Neural cell (in vitro differentiated cells): ENCODE measurements around the gene SCTR. TPM values are rescaled to one million over a fixed set of nuclear protein-coding genes. Genes with fewer than 3 reads are reported as not detected.

Experiments used
- H2AFZ ChIP-seq: fragments of 200-600, 300-800 bp; sonication (generic), shearing (Covaris generic); 2 replicates; pipeline ENCODE4 v1.6.0; 2014; ENCODE audit warnings: low read depth, mild to moderate bottlenecking, antibody characterized with exemption, low read length, moderate library complexity
- H3F3A ChIP-seq: fragments of 200-600 bp; shearing (Covaris generic); 2 replicates; pipeline ENCODE4 v1.6.1; 2016; ENCODE audit warnings: mild to moderate bottlenecking, moderate library complexity, mixed read lengths, antibody characterized with exemption, low read length; ENCODE audit not compliant: insufficient read depth, poor library complexity, severe bottlenecking
- H3K27ac ChIP-seq: fragments of 200-600, 300-800 bp; sonication (generic), shearing (Covaris generic); 2 replicates; pipeline ENCODE4 v1.5.1; 2014; ENCODE audit warnings: mild to moderate bottlenecking, low read length, moderate library complexity
- H3K27me3 ChIP-seq: fragments of 300-800, 200-600 bp; sonication (generic), shearing (Covaris generic); 2 replicates; pipeline ENCODE4 v1.6.0; 2014; ENCODE audit warnings: mild to moderate bottlenecking, low read depth, low read length, moderate library complexity; ENCODE audit not compliant: insufficient read depth
- H3K36me3 ChIP-seq: fragments of 300-800, 200-600 bp; sonication (generic), shearing (Covaris generic); 2 replicates; pipeline ENCODE4 v1.5.1; 2014; ENCODE audit warnings: mild to moderate bottlenecking, antibody characterized with exemption, low read length, moderate library complexity; ENCODE audit not compliant: insufficient read depth
- H3K4me2 ChIP-seq: fragments of 300-800, 200-600 bp; sonication (generic), shearing (Covaris generic); 2 replicates; pipeline ENCODE4 v1.6.0; 2014; ENCODE audit warnings: mild to moderate bottlenecking, low read length
- H3K4me3 ChIP-seq: fragments of 300-800, 200-600 bp; sonication (generic), shearing (Covaris generic); 2 replicates; pipeline ENCODE4 v1.5.1; 2014; ENCODE audit warnings: mild to moderate bottlenecking, low read length, moderate library complexity
- H3K79me2 ChIP-seq: fragments of 200-600 bp; shearing (Covaris generic); replicated peaks from 2 replicates; pipeline ENCODE4 v1.6.0; 2014; ENCODE audit warnings: mild to moderate bottlenecking, low read length, moderate library complexity; ENCODE audit not compliant: insufficient read depth
- H3K9ac ChIP-seq: fragments of 300-800, 200-600 bp; sonication (generic), shearing (Covaris generic); 2 replicates; pipeline ENCODE4 v1.6.1; 2016; ENCODE audit warnings: mild to moderate bottlenecking, low read length, mixed read lengths
- H3K9me2 ChIP-seq: fragments of 200-600 bp; shearing (Covaris generic); 2 replicates; pipeline ENCODE4 v1.6.1; 2016; ENCODE audit warnings: mild to moderate bottlenecking, low read length, mixed read lengths; ENCODE audit not compliant: insufficient read depth
- H3K9me3 ChIP-seq: fragments of 200-600, 300-800 bp; sonication (generic), shearing (Covaris generic); 2 replicates; pipeline ENCODE4 v1.6.1; 2016; ENCODE audit warnings: mild to moderate bottlenecking, mixed run types, low read length, moderate library complexity, mixed read lengths
- H4K20me1 ChIP-seq: fragments of 200-600 bp; shearing (Covaris generic); 2 replicates; pipeline ENCODE4 v1.6.1; 2016; ENCODE audit warnings: mild to moderate bottlenecking, mixed run types; ENCODE audit not compliant: insufficient read depth
- CTCF ChIP-seq: fragments of 450-650 bp; IDR thresholded peaks from 2 replicates; pipeline ENCODE4 v1.5.1; 2014; ENCODE audit warnings: antibody characterized with exemption, mild to moderate bottlenecking, moderate library complexity; ENCODE audit not compliant: poor library complexity, severe bottlenecking
- EP300 ChIP-seq: fragments of 450-650 bp; conservative IDR thresholded peaks from 2 replicates; pipeline ENCODE4 v1.6.1; 2014; ENCODE audit warnings: antibody characterized with exemption, mild to moderate bottlenecking, moderate library complexity; ENCODE audit not compliant: poor library complexity, severe bottlenecking
- EZH2 ChIP-seq: fragments of 200-600, 300-800 bp; shearing (Covaris generic), sonication (generic); IDR thresholded peaks from 2 replicates; pipeline ENCODE4 v1.6.1; 2014; ENCODE audit warnings: antibody characterized with exemption, low read length, borderline replicate concordance, mild to moderate bottlenecking; ENCODE audit not compliant: insufficient read depth, poor library complexity, severe bottlenecking
- MXI1 ChIP-seq: fragments of 450-650 bp; conservative IDR thresholded peaks from 2 replicates; pipeline ENCODE4 v1.6.1; 2014; ENCODE audit warnings: antibody characterized with exemption, mild to moderate bottlenecking; ENCODE audit not compliant: poor library complexity, severe bottlenecking
- POLR2AphosphoS5 ChIP-seq: IDR thresholded peaks from 2 replicates; pipeline ENCODE4 v1.6.1; 2012
- RAD21 ChIP-seq: fragments of 450-650 bp; conservative IDR thresholded peaks from 2 replicates; pipeline ENCODE4 v1.6.1; 2014; ENCODE audit warnings: antibody characterized with exemption, mild to moderate bottlenecking, moderate library complexity
- REST ChIP-seq: IDR thresholded peaks from 2 replicates; pipeline ENCODE4 v1.6.1; 2012; ENCODE audit warnings: borderline replicate concordance
- SMC3 ChIP-seq: fragments of 450-650 bp; conservative IDR thresholded peaks from 2 replicates; pipeline ENCODE4 v1.6.1; 2014; ENCODE audit warnings: antibody characterized with exemption, mild to moderate bottlenecking, moderate library complexity; ENCODE audit not compliant: poor library complexity
- TAF1 ChIP-seq: IDR thresholded peaks from 2 replicates; pipeline ENCODE4 v1.6.1; 2012; ENCODE audit warnings: low read depth
- polyA plus RNA-seq: library from polyadenylated mRNA; depleted of rRNA; stranded (reverse); fragments of >200 nt; gene quantifications from 2 replicates; pipeline ENCODE4 v1.2.3, GENCODE V29; 2014

SCTR gene
- polyA plus RNA-seq, 1 donor from 2014 or later, result 0.12 TPM

GRCh38 chr2:119466373-119466772, 57.9 kb downstream of the SCTR start:
- H4K20me1 ChIP-seq, result no peaks in the 10 kb centered on the region
- TF ChIP-seq TAF1, result no peak
- no peak for TF ChIP-seq RAD21
- no peak for TF ChIP-seq POLR2AphosphoS5
- no peak for TF ChIP-seq MXI1
- TF ChIP-seq REST, result no peak
- no peak for TF ChIP-seq SMC3
- TF ChIP-seq EP300, result no peak
- no peak for TF ChIP-seq CTCF
- TF ChIP-seq EZH2, result no peak
- no peak overlapping the region for H3K9ac ChIP-seq
- H3K79me2 ChIP-seq, result no peaks in the 10 kb centered on the region
- no peaks in the 10 kb centered on the region for H3K36me3 ChIP-seq
- no peak overlapping the region for H3K4me2 ChIP-seq
- H3K9me3 ChIP-seq, result no peaks in the 10 kb centered on the region
- no peak overlapping the region for H2AFZ ChIP-seq
- no peak overlapping the region for H3K27ac ChIP-seq
- no peak overlapping the region for H3K4me3 ChIP-seq
- no peaks in the 10 kb centered on the region for H3K9me2 ChIP-seq
- H3K27me3 ChIP-seq, result no peaks in the 10 kb centered on the region
- no peaks in the 10 kb centered on the region for H3F3A ChIP-seq

GRCh38 chr2:119465687-119466086, 58.6 kb downstream of the SCTR start:
- Histone ChIP-seq H3K4me2 (no peak overlapping the region), H3K9me2 (no peaks in the 10 kb centered on the region), H3F3A (no peaks in the 10 kb centered on the region), H3K79me2 (no peaks in the 10 kb centered on the region), H3K36me3 (no peaks in the 10 kb centered on the region), H3K9me3 (no peaks in the 10 kb centered on the region), H3K27ac (no peak overlapping the region), H3K27me3 (no peaks in the 10 kb centered on the region), H2AFZ (no peak overlapping the region), H4K20me1 (no peaks in the 10 kb centered on the region), H3K4me3 (no peak overlapping the region), H3K9ac (no peak overlapping the region)
- TF ChIP-seq REST (no peak), RAD21 (no peak), TAF1 (no peak), POLR2AphosphoS5 (no peak), MXI1 (no peak), EZH2 (no peak), EP300 (no peak), SMC3 (no peak), CTCF (no peak)
